Natural killer cell (primary cell): ENCODE data around the gene P2RX4. TPM values are rescaled to one million over a fixed set of nuclear protein-coding genes. Genes with fewer than 3 reads are reported as not detected.
"Not testable (repeated sequence)": the region's sequence is repeated elsewhere in the genome, so short reads cannot be mapped to it uniquely, and the experiment has no call there.

Experiments used
- ATAC-seq, 3 donors: fragments of 150-1000 bp in 2 of 3; fragments of 200-7000 bp in 1 of 3; cut with Tn5 transposase; 1 replicate in 1 of 3; 2 replicates in 2 of 3; pipeline ENCODE4 v1.10.0; 2021; ENCODE audit warnings: mild to moderate bottlenecking in 2 of 3, moderate library complexity in 2 of 3
- DNase-seq, 2 donors: peaks; one replicate each; pipeline versions ENCODE4 v3.0.0 to v3.0.0-alpha.2; 2013 to 2021; ENCODE audit warnings: mixed read lengths in 1 of 2
- H3K27ac ChIP-seq: one replicate; pipeline ENCODE4 v1.5.1; 2013; ENCODE audit warnings: mild to moderate bottlenecking, low read length
- H3K27me3 ChIP-seq: one replicate; pipeline ENCODE4 v1.6.1; 2013; ENCODE audit warnings: low read length; ENCODE audit not compliant: control insufficient read depth, insufficient read depth
- H3K36me3 ChIP-seq: one replicate; pipeline ENCODE4 v1.6.1; 2013; ENCODE audit warnings: low read length; ENCODE audit not compliant: control insufficient read depth, insufficient read depth
- H3K4me1 ChIP-seq: one replicate; pipeline ENCODE4 v1.6.1; 2013; ENCODE audit warnings: low read length; ENCODE audit not compliant: control insufficient read depth, insufficient read depth
- H3K4me3 ChIP-seq: one replicate; pipeline ENCODE4 v1.5.1; 2013; ENCODE audit warnings: low read length
- H3K9me3 ChIP-seq: one replicate; pipeline ENCODE4 v1.6.1; 2013; ENCODE audit warnings: low read length; ENCODE audit not compliant: control insufficient read depth, insufficient read depth
- H3K27ac Mint-ChIP-seq, 2 donors: one replicate each; pipeline ENCODE4 v1.8.0; 2022; ENCODE audit warnings: mild to moderate bottlenecking in 2 of 2, mixed read lengths in 2 of 2, moderate library complexity in 1 of 2
- H3K27me3 Mint-ChIP-seq, 2 donors: one replicate each; pipeline ENCODE4 v1.8.0; 2022; ENCODE audit warnings: low read depth in 2 of 2, mixed read lengths in 2 of 2
- H3K36me3 Mint-ChIP-seq: one replicate; pipeline ENCODE4 v1.8.0; 2022; ENCODE audit warnings: mixed read lengths
- H3K4me1 Mint-ChIP-seq, 2 donors: one replicate each; pipeline ENCODE4 v1.8.0; 2022; ENCODE audit warnings: mixed read lengths in 2 of 2
- H3K4me3 Mint-ChIP-seq: one replicate; pipeline ENCODE4 v1.8.0; 2022; ENCODE audit warnings: mild to moderate bottlenecking, moderate library complexity, mixed read lengths
- H3K9me3 Mint-ChIP-seq, 2 donors: one replicate each; pipeline ENCODE4 v1.8.0; 2022; ENCODE audit warnings: mixed read lengths in 2 of 2
- WGBS: methylation state at CpG from one replicate; pipeline ENCODE4 v1.1.7; 2013; ENCODE audit warnings: missing lambda C conversion rate; ENCODE audit not compliant: insufficient coverage; 5-methylcytosine and 5-hydroxymethylcytosine counted together
- intact Hi-C: fragments of 100-400 bp; cut with micrococcal nuclease; formaldehyde crosslinking; loops from one replicate; pipeline ENCODE4 v1.14.2; 2022
- total RNA-seq, 4 donors: library from RNA; stranded (reverse); fragments of 120-200 nt in 1 of 4; gene quantifications; one replicate each; pipeline versions ENCODE4 v1.2.3 to v1.2.4, GENCODE V29; 2013 to 2022
- TF ChIP-seq, protein P1 (sequence below): fragments of 200-600 bp; IDR thresholded peaks from one replicate; pipeline ENCODE4 v1.8.0; 2022; ENCODE audit warnings: antibody characterized with exemption

The P2RX4 gene
- total RNA-seq, 3 donors from 2014 or later (not counting 1 experiment from before 2014, with no cell fraction given) = 34.8 to 39.3 (median 38.2) TPM

DNA sequence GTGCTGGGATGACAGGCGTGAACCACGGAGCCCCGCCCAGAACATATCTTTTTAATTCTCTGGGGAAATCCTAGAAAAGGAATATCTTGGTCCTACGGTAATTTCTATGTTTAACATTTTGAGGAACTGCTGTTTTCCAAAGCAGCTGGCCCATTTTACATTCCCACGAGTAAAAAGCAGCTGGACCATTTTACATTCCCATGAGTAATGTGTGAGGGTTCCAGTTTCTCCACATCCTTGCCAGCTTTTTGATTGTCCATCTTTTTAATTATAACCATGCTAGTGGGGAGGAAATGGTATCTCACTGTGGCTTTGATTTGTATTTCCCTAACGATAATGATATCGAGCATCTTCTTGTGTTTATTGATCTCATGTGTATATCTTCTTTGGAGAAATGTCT is 4.4 kb upstream of the P2RX4 start:
- H3K4me3 ChIP-seq = no peak overlapping the region
- no peaks in the 10 kb centered on the region for H3K9me3 ChIP-seq
- intact Hi-C loops = no loop called here
- WGBS = 97% methylated on average over 7 of the region's 7 CpGs
- H3K27ac Mint-ChIP-seq = no peak overlapping the region
- no peaks in the 10 kb centered on the region for H3K36me3 Mint-ChIP-seq
- H3K36me3 ChIP-seq = no peaks in the 10 kb centered on the region
- H3K27me3 ChIP-seq = no peaks in the 10 kb centered on the region
- TF ChIP-seq, protein P1, sequence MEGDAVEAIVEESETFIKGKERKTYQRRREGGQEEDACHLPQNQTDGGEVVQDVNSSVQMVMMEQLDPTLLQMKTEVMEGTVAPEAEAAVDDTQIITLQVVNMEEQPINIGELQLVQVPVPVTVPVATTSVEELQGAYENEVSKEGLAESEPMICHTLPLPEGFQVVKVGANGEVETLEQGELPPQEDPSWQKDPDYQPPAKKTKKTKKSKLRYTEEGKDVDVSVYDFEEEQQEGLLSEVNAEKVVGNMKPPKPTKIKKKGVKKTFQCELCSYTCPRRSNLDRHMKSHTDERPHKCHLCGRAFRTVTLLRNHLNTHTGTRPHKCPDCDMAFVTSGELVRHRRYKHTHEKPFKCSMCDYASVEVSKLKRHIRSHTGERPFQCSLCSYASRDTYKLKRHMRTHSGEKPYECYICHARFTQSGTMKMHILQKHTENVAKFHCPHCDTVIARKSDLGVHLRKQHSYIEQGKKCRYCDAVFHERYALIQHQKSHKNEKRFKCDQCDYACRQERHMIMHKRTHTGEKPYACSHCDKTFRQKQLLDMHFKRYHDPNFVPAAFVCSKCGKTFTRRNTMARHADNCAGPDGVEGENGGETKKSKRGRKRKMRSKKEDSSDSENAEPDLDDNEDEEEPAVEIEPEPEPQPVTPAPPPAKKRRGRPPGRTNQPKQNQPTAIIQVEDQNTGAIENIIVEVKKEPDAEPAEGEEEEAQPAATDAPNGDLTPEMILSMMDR = no peak
- H3K27me3 Mint-ChIP-seq = no peaks in the 10 kb centered on the region
- peaks cover 1 to 10% of the 10 kb centered on the region in 2 donors for H3K4me1 Mint-ChIP-seq
- no peak overlapping the region for H3K4me3 Mint-ChIP-seq
- peaks cover 10% of the 10 kb centered on the region for H3K4me1 ChIP-seq
- no peaks in the 10 kb centered on the region for H3K9me3 Mint-ChIP-seq
- ATAC-seq (no peak), DNase-seq (no peak)
- no peak overlapping the region for H3K27ac ChIP-seq

DNA sequence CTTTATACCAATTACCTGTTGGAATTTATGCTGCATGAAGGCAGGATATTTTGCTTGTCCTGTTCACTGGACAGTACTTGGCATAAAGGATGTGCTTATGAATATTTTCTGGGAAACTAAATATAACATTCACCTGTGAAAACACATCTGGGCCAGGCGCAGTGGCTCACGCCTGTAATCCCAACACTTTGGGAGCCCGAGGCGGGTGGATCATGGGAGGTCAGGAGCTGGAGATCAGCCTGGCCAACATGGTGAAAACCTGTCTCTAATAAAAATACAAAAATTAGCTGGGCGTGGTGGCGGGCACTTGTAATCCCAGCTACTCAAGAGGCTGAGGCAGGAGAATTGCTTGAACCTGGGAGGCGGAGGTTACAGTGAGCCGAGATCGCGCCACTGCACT is 1.4 kb upstream of the P2RX4 start:
- H3K4me1 Mint-ChIP-seq = peaks cover 9 to 18% of the 10 kb centered on the region in 2 donors
- 97% methylated on average over 10 of the region's 10 CpGs for WGBS

DNA sequence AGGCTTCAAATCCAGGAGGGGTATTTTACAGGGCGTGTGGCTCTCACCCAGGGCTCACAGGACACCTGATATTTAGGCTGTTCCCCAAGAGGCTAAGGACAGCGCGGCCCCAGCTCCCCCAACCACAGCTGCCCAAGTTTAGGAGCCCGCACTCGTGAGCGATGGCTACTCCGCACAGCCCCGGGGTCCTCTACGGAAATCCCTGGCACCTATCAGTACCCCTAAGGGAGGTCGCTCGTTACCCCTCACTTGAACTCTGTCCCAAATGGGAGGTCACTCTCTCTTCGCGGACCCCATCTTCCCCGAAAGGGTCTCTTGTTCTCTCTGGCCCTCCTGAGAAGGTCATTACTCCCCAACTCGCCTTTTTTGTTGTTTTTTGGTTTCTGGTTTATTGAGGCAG is 708 bp upstream of the P2RX4 start:
- H3K27me3 ChIP-seq = no peaks in the 10 kb centered on the region
- Mint-ChIP-seq H3K36me3 (no peaks in the 10 kb centered on the region), H3K27me3 (no peaks in the 10 kb centered on the region), H3K4me1 (peaks cover 11 to 20% of the 10 kb centered on the region in 2 donors), H3K27ac (peak overlapping the region; percentile 90 to 96), H3K4me3 (peak overlapping the region; percentile 79), H3K9me3 (no peaks in the 10 kb centered on the region)
- peaks cover 20% of the 10 kb centered on the region for H3K4me1 ChIP-seq
- peaks cover 2% of the 10 kb centered on the region for H3K36me3 ChIP-seq
- ATAC-seq (no peak), DNase-seq (no peak)
- TF ChIP-seq, protein P1 = no peak
- intact Hi-C loops = no loop called here
- WGBS = 98% methylated on average over 15 of the region's 15 CpGs
- H3K9me3 ChIP-seq = no peaks in the 10 kb centered on the region
- peak overlapping the region; percentile 92 for H3K4me3 ChIP-seq
- no peak overlapping the region for H3K27ac ChIP-seq

More for the DNA sequence above, 1.4 kb upstream of the P2RX4 start:
- ATAC-seq, H3K27me3 ChIP-seq, H3K27ac ChIP-seq, DNase-seq, intact Hi-C loops, H3K27me3 Mint-ChIP-seq, H3K9me3 ChIP-seq, H3K9me3 Mint-ChIP-seq, H3K4me3 ChIP-seq, H3K36me3 Mint-ChIP-seq, H3K36me3 ChIP-seq: not testable (repeated sequence)
- H3K4me1 ChIP-seq = peaks cover 20% of the 10 kb centered on the region
- peak overlapping the region; percentile 79 for H3K4me3 Mint-ChIP-seq
- peak overlapping the region; percentile 90 to 96 for H3K27ac Mint-ChIP-seq

DNA sequence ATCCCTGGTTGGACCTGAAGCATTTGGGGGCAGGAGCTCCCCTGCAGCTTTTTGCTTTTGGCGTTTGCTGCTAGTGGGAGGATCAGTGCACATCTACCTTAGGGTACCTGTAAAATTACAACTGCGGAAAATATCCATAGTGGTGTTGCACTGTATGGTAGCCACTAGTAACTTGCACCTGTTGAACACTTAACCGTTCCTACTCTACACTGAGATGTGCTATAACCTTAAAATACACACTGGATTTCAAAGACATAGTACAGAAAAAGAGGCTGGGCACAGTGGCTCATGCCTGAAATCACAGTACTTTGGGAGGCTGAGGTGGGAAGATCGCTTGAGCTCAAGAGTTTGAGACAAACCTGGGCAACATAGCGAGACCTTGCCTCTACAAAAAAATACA is 2.9 kb downstream of the P2RX4 start:
- no peaks in the 10 kb centered on the region for H3K36me3 Mint-ChIP-seq
- intact Hi-C loops = loop anchor here (5.0 kb wide), 1 partner anchor 84 kb away; the partner anchor contains the start of gene CAMKK2
- Histone ChIP-seq H3K4me1 (peaks cover 27% of the 10 kb centered on the region), H3K36me3 (peaks cover 9% of the 10 kb centered on the region), H3K9me3 (no peaks in the 10 kb centered on the region), H3K27ac (no peak overlapping the region), H3K27me3 (no peaks in the 10 kb centered on the region), H3K4me3 (no peak overlapping the region)
- TF ChIP-seq, protein P1 = no peak
- no peak for DNase-seq
- H3K4me3 Mint-ChIP-seq = no peak overlapping the region
- ATAC-seq = no peak
- H3K27ac Mint-ChIP-seq = no peak overlapping the region
- no peaks in the 10 kb centered on the region for H3K27me3 Mint-ChIP-seq
- peaks cover 20% of the 10 kb centered on the region in 2 donors for H3K4me1 Mint-ChIP-seq
- 98% methylated on average over 4 of the region's 5 CpGs for WGBS
- no peaks in the 10 kb centered on the region for H3K9me3 Mint-ChIP-seq
